Pancreas (tissue), 10 donors: ENCODE results near the gene CCDC102A. TPM values are rescaled to one million over a fixed set of nuclear protein-coding genes. Genes with fewer than 3 reads are reported as not detected.

Experiments used
- ATAC-seq, 4 donors: fragments of 200-7000 bp; cut with Tn5 transposase; one replicate each; pipeline versions ENCODE4 v1.8.0 to v1.9.1; 2020; ENCODE audit warnings: mild to moderate bottlenecking in 4 of 4, moderate library complexity in 4 of 4
- DNase-seq, 6 donors: peaks; one replicate each; pipeline ENCODE4 v3.0.0-alpha.2; 2020
- FAIRE-seq: peaks from 2 replicates; lab custom pipeline; 2012; peaks lifted over from hg19 to GRCh38; lab: Jason Lieb, UNC
- H3K27ac ChIP-seq, 4 donors: fragments of 200-600 bp; sonication (generic); 1 replicate in 3 of 4; 2 replicates in 1 of 4; pipeline versions ENCODE4 v1.5.0 to v1.8.0; 2020
- H3K27me3 ChIP-seq, 4 donors: fragments of 200-600 bp; one replicate each; pipeline ENCODE4 v1.8.0; 2021
- H3K36me3 ChIP-seq, 3 donors: fragments of 200-600 bp; sonication (generic) in 1 of 3; one replicate each; pipeline versions ENCODE4 v1.5.0 to v1.8.0; 2020 to 2021
- H3K4me1 ChIP-seq, 3 donors: fragments of 200-600 bp; one replicate each; pipeline ENCODE4 v1.8.0; 2021
- H3K4me3 ChIP-seq, 4 donors: fragments of 200-600 bp; sonication (generic) in 2 of 4; one replicate each; pipeline versions ENCODE4 v1.5.0 to v1.8.0; 2020 to 2021
- H3K9me3 ChIP-seq, 4 donors: fragments of 200-600 bp; one replicate each; pipeline ENCODE4 v1.8.0; 2021
- WGBS, 2 donors: extraction: QIAGEN DNeasy Blood & Tissue Kit; methylation state at CpG; one replicate each; pipeline ENCODE4 v1.1.7; 2013; 5-methylcytosine and 5-hydroxymethylcytosine counted together
- intact Hi-C, 3 donors: fragments of 100-400 bp; cut with DNase I; formaldehyde crosslinking; loops; one replicate each; pipeline versions ENCODE4 v1.11.1 to v1.14.2; 2022
- polyA plus RNA-seq, 2 donors: library from polyadenylated mRNA; stranded (reverse); fragments of 200-250 nt; gene quantifications; one replicate each; pipeline ENCODE4 v1.2.3, GENCODE V29; 2013
- total RNA-seq, 6 donors: library from RNA; stranded (reverse); fragmentation: NEBNext Ultra II Directional in 4 of 6; extraction: Animal tissue kit (Norgen Biotek cat#: 25700) in 4 of 6; gene quantifications; one replicate each; pipeline versions ENCODE4 v1.2.1 to v1.2.4, GENCODE V29; 2021 to 2023
- TF ChIP-seq, protein P1 (sequence below), 4 donors: fragments of 200-600 bp; sonication (generic) in 3 of 4; IDR thresholded peaks; one replicate each; pipeline versions ENCODE4 v1.5.0 to v1.8.0; 2021; ENCODE audit warnings: antibody characterized with exemption in 4 of 4
- donor health status: healthy with polysubstance abuse.
- donor health status: DM: no; HTN: no; CAD: no; lungs with moderate emphysema.
- donor health status: DM: no; HTN: no; CAD: no.
- donor health status: control.
- donor health status: control.
- donor health status: Bipolar disorder and iron deficiency.
- donor health status: DM: yes; HTN: yes; CAD: no.
- donor health status: DM: no; HTN: no; CAD: no.
- donor health status: DM: no; HTN: no; CAD: no.
- donor health status: DM: yes; HTN: yes; CAD: no.

CCDC102A gene
- total and polyA plus RNA-seq, 8 donors, result 2.2 to 5.8 (median 2.9) TPM

DNA sequence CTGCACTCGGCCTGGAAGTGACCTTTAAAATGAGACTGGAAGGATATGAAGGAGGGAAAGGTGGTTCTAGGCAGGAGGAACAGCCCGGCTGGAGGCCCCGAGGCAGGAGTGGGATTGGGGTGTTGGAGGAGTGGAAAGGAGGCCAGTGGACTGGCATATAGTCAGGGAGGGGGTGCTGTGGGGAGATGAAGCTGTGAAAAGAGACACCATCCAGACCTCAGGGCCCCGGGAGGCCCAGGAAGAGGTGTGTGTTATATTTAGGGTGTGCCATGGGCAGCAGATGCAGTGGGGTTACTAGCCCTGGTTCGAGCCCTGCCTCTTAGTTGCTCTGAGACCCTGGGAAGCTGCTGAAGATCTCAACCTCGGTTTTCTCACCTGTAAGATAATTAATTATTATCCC is 31.2 kb downstream of the CCDC102A start:
- Histone ChIP-seq H3K4me1 (no peaks in the 10 kb centered on the region), H3K27ac (no peak overlapping the region), H3K9me3 (no peaks in the 10 kb centered on the region), H3K27me3 (no peaks in the 10 kb centered on the region), H3K4me3 (no peak overlapping the region), H3K36me3 (no peaks in the 10 kb centered on the region)
- FAIRE-seq (no peak), ATAC-seq (no peak), DNase-seq (no peak)
- intact Hi-C loops, result no loop called here
- 70 to 72% methylated on average over 6 of the region's 6 CpGs for WGBS, 2 donors
- TF ChIP-seq, protein P1, sequence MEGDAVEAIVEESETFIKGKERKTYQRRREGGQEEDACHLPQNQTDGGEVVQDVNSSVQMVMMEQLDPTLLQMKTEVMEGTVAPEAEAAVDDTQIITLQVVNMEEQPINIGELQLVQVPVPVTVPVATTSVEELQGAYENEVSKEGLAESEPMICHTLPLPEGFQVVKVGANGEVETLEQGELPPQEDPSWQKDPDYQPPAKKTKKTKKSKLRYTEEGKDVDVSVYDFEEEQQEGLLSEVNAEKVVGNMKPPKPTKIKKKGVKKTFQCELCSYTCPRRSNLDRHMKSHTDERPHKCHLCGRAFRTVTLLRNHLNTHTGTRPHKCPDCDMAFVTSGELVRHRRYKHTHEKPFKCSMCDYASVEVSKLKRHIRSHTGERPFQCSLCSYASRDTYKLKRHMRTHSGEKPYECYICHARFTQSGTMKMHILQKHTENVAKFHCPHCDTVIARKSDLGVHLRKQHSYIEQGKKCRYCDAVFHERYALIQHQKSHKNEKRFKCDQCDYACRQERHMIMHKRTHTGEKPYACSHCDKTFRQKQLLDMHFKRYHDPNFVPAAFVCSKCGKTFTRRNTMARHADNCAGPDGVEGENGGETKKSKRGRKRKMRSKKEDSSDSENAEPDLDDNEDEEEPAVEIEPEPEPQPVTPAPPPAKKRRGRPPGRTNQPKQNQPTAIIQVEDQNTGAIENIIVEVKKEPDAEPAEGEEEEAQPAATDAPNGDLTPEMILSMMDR (IDR thresholded peaks at IDR 0.05), result no peak

DNA sequence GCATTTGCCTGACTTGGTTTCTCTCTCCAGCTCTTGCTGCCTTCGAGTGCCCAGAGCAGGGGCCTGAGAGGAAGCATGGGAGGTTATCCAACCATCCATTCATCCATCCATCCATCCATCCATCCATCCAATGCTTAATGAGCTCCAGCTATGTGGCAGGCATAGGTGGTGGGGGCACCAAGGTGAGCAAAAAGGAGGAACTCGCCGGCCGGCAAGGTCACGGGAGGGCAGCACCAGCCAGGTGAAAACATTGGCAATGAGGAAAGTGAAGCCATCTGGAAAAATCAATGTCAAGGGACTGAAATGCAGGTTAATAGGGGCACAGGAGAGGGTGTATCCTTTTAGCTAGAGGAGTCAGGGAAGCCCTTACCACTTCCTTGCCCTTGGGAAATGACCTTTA is 31.9 kb downstream of the CCDC102A start:
- Histone ChIP-seq H3K27me3 (no peaks in the 10 kb centered on the region), H3K27ac (no peak overlapping the region), H3K36me3 (no peaks in the 10 kb centered on the region), H3K4me1 (no peaks in the 10 kb centered on the region), H3K4me3 (no peak overlapping the region), H3K9me3 (no peaks in the 10 kb centered on the region)
- TF ChIP-seq, protein P1 (IDR thresholded peaks at IDR 0.05), result no peak
- FAIRE-seq (no peak), DNase-seq (no peak), ATAC-seq (no peak)
- 33 to 45% methylated on average over 5 of the region's 5 CpGs for WGBS, 2 donors
- intact Hi-C loops, result no loop called here

DNA sequence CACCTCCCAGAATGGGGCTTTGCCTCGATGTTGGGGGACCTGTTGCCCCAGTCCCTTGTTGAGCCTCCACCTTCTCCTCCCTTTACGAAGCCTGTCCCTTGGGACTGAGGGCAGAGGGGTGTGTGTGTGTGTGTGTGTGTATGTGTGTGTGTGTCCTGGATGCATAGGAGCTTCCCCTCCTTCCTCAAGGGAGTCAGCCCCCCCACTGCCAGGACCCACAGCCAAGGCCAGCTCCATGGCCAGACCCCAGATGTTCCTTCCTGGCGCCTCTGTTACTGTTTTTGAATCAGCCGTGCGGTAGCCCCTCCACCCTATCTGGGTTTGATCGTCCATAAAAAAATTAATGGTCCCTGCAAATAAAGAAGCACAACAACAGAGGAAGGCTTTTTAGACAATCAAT is 32.4 kb downstream of the CCDC102A start:
- no peak for FAIRE-seq

DNA sequence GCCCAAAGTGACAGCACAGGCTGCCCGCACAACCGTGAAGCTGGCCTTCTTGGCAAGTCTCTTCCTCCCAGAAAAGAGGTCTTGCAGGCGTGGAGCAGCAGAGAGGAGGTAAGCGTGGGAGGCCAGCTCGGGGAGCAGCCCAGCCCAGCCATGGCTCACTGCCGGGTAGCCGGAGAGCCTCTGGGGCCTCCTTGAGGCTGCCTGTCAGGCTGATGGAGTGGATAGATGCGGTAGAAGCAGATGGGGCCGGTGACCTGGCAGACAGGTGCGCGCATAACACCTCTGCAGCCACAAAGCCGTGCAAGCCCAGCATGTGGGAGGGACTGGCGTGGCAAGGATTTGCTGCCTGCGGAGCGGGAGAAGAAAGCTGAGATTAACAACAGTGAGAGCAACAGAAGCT is 33.0 kb downstream of the CCDC102A start:
- H3K27ac ChIP-seq, result no peak overlapping the region
- 79 to 81% methylated on average over 11 to 15 of the region's 15 CpGs for WGBS, 2 donors
- H3K27me3 ChIP-seq, result no peaks in the 10 kb centered on the region
- no peaks in the 10 kb centered on the region for H3K36me3 ChIP-seq
- H3K4me3 ChIP-seq, result no peak overlapping the region
- FAIRE-seq (no peak), DNase-seq (no peak), ATAC-seq (peak in 2 of 4 donors; percentile 50)
- no peaks in the 10 kb centered on the region for H3K9me3 ChIP-seq
- intact Hi-C loops, result no loop called here
- TF ChIP-seq, protein P1 (IDR thresholded peaks at IDR 0.05), result no peak
- no peaks in the 10 kb centered on the region for H3K4me1 ChIP-seq

More for the DNA sequence above, 32.4 kb downstream of the CCDC102A start:
- TF ChIP-seq, protein P1 (IDR thresholded peaks at IDR 0.05), result no peak
- Histone ChIP-seq H3K27ac (no peak overlapping the region), H3K9me3 (no peaks in the 10 kb centered on the region), H3K27me3 (no peaks in the 10 kb centered on the region), H3K4me3 (no peak overlapping the region), H3K36me3 (no peaks in the 10 kb centered on the region), H3K4me1 (no peaks in the 10 kb centered on the region)
- no peak for ATAC-seq
- intact Hi-C loops, result no loop called here
- WGBS, 2 donors, result 69 to 71% methylated on average over 6 of the region's 6 CpGs
- no peak for DNase-seq

DNA sequence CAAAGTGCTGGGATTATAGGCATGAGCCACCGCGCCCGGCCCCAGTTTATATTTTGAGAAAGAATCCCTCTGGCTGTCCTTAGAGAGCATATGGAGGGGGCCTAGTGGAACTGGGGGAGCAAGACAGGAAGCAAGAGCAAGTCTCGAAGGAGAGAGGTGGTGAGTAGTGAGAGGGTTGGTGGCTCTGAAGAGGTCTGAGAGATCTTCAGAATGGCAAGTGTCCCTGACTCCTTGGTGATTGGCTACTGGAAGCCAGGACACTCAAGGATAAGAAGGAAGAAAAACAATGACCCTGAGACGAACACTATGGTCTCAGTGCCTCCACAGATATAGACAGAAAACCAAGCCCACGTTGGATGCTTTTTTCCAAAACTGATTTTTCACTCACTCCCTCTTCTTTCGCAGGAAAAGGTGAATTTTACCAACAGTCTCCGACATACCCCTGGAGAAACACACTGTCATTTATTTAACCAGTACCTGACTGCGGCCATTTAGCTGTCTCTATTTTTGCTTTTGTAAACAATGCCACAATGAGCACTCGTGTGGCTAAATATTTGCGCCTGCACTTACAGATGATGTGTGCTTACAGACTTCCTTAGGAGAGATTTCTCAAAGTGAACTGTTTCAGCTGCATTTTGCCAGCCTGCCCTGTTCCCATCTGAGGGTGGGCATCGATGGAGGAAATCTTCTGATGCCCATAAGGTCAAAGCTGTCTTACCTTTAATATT is 34.2 kb downstream of the CCDC102A start:
- ATAC-seq, result peak in 2 of 4 donors; percentile 9 to 17

More for the DNA sequence above, 34.2 kb downstream of the CCDC102A start:
- no peak for DNase-seq
- Histone ChIP-seq H3K36me3 (no peaks in the 10 kb centered on the region), H3K9me3 (no peaks in the 10 kb centered on the region), H3K27me3 (no peaks in the 10 kb centered on the region), H3K4me3 (no peak overlapping the region), H3K27ac (no peak overlapping the region), H3K4me1 (no peaks in the 10 kb centered on the region)
- intact Hi-C loops, result no loop called here
- no peak for FAIRE-seq
- WGBS, 2 donors, result 76% methylated on average over 12 of the region's 12 CpGs
- TF ChIP-seq, protein P1 (IDR thresholded peaks at IDR 0.05), result no peak
